HG02763 (cell line): Measurements from ENCODE around the gene PRR15.

Experiments
- ATAC-seq: cut with Tn5 transposase; IDR thresholded peaks from one replicate; pipeline ENCODE4 v1.9.1; 2021; ENCODE audit warnings: mild to moderate bottlenecking, moderate library complexity; ENCODE audit not compliant: unreplicated experiment

Gene PRR15

DNA sequence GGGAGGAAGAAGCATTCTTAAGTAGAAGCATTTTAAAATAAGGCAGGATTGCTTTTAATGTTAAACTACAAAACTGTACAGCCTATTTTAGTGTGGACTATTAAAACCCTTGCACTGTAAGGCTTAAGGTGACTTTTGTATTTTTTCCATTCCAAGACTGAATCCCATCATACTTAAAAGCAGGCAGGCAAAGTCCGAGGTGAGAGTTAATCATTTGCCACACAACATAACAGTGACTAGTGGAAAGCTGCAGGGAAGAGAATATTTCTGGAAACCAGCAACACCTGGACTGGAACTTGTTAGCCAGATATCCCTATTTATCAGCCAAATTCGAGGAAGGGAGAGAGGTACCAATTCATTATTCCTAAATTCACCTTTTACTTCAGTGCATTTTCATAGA lies 3.5 kb downstream of the PRR15 start:
- ATAC-seq, result no peak

DNA sequence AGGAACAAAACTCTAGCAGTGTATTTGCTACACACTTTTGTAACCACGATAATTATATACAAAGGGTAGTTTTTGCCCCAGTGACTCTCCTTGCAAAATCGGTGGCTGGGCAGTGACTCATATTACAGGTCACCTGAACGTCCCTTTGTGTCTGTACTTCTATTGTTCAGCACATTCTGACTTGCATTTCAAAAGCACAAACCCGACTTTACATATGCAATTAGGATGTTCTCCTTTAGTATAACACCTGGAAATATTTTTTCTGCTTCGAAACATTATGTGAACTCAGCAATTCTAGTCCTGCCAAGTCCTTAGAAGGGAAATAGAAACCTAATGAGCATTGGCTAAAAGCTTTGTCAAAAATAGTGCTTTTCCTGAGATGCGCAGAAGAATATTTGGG lies 6.0 kb downstream of the PRR15 start:
- ATAC-seq, result no peak

- no peak for ATAC-seq
Observed at GRCh38 chr7:29572558-29572957, 8.9 kb downstream of the PRR15 start.

GRCh38 chr7:29573567-29573966 lies 9.9 kb downstream of the PRR15 start:
- no peak for ATAC-seq

GRCh38 chr7:29574659-29575058 lies 11.0 kb downstream of the PRR15 start:
- no peak for ATAC-seq

DNA sequence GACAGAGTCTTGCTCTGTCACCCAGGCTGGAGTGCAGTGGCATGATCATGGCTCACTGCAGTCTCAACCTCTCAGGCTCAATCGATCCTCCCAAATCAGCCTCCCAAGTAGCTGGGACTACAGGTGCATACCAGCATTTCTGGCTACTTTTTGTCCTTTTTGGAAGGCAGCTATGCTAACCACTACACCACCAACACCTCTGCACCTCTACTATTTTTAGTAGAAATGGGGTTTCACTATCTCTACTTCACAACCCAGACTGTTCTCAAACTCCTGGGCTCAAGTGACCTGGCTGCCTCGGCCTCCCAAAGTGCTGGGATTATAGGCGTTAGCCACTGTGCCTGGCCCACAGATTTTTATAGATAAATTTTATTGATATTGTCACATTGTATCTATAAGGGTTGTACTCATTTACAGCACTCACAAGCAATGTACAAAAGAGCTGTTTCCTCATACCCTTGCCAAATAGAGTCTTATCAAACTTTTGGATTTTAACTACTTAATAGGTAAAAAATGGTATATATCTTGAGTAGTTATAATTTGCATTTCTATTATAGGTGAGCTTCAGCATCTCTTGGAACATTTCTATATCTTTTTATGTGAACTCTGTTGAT lies 23.7 kb downstream of the PRR15 start:
- ATAC-seq, result no peak

DNA sequence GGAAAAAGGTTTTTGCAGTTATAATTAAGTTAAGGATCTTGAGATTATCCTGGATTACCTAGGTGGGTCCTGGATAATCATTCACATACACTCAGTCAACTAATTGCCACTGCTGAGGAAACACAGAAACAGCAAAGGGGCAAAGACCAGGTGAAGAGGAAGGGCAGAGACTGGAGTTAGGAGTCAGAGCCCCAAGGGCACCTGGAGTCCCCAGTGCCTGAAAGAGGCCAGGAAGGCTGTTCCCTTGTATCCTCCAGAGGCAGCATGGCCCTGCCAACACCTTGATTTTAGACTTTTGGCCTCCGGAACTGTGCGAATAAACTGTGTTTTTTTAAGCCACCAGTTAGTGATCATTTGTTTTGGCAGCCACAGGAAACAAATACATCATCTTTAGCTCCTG lies 24.6 kb downstream of the PRR15 start:
- no peak for ATAC-seq

DNA sequence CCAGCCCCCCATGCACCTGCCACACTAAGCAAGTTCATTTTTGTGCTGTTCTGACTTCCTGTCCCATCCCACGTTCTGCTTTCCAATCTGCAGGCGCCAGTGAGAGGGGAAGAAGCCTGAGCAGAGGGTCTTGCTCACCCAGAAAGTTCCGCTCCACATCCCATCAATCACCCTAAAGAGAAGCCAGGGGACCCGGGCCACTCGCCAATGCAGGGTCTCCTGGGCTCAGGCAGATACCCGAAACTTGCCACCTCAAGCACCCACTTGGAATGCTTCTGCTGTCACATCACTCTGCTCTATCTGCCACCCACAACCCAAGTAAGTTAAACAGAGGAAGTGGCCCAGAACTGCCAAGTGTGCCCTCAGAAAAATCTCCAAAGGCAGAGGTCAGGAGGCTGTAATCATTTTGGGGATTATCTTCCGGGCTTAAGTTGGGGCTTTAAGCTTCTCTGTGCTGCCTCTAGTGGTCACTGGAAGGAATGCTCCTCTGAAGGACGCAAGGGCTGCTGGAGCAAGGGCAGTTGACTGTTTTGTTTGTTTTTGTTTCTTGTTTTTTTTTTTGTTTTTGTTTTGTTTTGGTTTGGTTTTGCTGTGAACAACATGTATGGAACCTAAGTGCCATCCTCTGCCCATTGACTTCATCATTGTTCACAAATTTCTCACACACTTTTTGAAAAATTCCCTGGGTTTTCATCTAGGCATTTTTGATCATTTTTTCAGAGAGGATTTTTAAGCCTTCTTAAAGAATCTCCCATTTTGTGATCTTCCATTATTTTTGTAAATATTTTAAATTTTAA lies 25.5 kb downstream of the PRR15 start:
- peak; percentile 83 for ATAC-seq

GRCh38 chr7:29592866-29593265 lies 29.2 kb downstream of the PRR15 start:
- ATAC-seq, result no peak

- ATAC-seq, result no peak
Observed at GRCh38 chr7:29593459-29593858, 29.8 kb downstream of the PRR15 start.

GRCh38 chr7:29596593-29597178 lies 33.1 kb downstream of the PRR15 start:
- no peak for ATAC-seq

- ATAC-seq, result no peak
Observed at GRCh38 chr7:29597266-29597665, 33.6 kb downstream of the PRR15 start.

DNA sequence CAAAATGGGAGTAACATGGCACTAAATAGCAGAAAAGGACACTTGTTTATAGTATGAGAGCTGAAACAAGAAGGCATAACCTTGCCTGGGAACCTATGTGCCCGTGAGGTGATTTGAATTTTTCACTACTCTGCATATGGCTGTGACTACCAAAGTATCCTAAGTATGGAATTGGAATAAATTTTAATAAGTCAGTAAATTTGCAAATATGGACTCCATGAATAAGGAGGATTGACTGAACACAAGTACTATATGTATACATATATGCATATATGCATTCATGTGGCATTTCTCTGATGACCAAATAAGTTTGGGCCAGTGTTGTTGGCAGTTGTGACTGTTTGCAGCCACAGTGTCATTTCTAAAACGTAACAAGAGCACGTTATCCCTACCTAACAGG lies 34.5 kb downstream of the PRR15 start:
- ATAC-seq, result no peak

DNA sequence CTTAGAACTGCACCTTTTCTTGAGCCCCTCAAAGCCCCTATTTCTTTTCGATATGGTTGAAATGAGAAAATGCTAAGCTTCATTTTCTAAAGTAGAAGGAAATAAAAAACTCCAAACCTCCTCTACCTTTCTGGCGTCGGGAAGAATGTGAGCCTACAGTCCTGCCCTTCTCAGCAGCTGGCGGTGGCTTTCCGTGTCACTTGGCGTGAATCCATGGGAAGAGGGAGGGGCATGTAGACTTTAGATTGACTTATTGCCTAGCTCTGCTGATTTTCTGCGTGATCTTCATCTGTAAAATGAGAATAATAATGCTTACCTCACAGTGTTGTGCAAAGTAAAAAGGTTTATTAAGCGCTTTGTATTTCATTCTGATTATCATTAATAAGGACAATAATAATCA lies 35.0 kb downstream of the PRR15 start:
- ATAC-seq, result no peak

GRCh38 chr7:29599026-29599425 lies 35.4 kb downstream of the PRR15 start:
- ATAC-seq, result no peak

DNA sequence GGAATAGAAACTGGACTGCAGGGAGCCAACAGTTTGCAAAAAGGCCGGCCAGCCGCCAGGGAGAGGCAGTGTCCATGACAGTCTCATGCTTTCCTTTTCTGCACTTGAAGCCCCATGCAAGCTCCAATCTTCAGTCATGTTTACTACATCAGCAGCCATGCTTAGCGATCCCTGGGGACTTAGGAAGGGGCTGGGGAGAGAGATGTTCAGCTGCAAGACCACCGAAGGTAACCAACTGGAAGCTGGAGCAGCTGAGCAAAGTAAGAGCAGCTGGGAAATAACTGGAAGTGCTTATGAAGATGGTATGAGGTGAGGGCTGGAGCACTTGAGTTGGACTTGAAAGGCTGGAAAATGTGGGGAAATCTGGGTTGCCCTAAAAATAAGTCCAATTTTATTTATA lies 37.0 kb downstream of the PRR15 start:
- ATAC-seq, result no peak

DNA sequence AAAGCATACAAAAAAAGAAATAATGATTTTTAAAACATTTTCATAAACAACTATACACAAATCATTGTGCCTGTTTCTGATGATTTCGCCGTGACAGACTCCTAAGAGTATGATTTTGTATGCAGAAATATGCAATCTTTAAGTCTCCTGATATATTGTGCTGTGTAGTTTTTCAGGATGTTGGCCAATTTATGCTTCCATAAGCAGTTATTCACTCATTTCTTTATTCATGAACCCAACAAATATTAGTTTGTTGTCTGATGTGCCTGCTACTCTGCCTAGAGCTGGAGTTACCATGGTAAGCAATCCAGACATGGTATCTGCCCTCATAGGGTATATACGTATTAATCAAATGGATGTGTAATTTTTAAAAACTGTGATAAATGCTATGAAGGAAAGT lies 40.4 kb downstream of the PRR15 start:
- ATAC-seq, result no peak

- no peak for ATAC-seq
Observed at GRCh38 chr7:29604702-29605101, 41.1 kb downstream of the PRR15 start.

GRCh38 chr7:29605671-29606070 lies 42.0 kb downstream of the PRR15 start:
- no peak for ATAC-seq

GRCh38 chr7:29606287-29606721 lies 42.7 kb downstream of the PRR15 start:
- ATAC-seq, result no peak

DNA sequence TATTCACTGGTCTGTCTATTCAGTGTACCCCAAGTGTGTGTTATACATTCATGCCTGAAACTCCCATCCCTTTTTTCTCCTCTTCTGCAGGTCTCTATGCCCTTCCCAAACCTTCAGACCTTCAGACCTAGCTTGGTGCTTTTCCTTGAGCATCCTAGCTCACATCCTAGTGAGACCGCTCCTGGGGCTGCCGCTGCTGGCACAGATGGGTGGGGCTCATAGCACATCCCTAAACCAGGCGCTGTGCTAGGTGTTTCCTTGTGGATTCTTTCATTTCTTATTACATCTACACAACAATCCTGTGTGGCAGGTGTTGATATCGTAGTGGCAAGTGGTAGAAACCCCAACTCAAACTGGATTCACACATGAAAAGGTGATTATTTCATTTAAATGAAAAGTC lies 43.2 kb downstream of the PRR15 start:
- no peak for ATAC-seq

- no peak for ATAC-seq
Observed at GRCh38 chr7:29607259-29607658, 43.6 kb downstream of the PRR15 start.
